Measurements from ENCODE around the gene PBX1.

The PBX1 gene

DNA sequence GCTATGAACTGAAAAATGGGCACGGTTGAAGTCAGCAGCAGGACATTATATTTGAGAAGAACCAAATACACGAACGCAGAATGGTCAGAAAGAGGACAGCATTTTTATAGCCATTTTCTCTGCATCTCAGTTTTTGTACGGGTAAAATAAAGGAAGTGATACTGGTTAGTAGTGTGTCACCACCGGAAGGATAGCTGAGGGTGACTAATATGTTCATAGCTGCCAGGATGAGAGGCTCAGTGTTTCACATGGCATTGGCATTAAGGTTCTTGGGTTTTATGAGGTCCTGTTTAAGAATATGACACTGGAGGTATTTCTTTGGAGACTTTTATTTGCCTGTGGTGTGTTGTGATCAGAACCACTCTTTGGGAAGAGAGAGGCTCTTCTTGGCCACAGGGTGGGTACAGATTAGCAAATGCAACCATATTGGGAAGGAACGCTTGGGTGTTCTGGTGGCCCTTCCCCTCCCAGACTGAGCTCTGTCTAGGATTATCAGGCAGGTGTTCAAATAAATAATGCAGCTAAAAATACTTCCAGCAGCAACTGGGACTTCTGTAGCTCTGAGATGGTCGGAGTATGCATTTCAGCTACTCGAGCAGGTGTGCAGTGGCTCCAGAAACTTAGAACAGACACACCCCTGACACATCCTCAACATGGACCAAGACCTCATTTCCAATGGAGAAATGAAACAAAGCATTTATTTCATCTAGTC, 158.2 kb downstream of the PBX1 start:
- TF ChIP-seq, protein P1, sequence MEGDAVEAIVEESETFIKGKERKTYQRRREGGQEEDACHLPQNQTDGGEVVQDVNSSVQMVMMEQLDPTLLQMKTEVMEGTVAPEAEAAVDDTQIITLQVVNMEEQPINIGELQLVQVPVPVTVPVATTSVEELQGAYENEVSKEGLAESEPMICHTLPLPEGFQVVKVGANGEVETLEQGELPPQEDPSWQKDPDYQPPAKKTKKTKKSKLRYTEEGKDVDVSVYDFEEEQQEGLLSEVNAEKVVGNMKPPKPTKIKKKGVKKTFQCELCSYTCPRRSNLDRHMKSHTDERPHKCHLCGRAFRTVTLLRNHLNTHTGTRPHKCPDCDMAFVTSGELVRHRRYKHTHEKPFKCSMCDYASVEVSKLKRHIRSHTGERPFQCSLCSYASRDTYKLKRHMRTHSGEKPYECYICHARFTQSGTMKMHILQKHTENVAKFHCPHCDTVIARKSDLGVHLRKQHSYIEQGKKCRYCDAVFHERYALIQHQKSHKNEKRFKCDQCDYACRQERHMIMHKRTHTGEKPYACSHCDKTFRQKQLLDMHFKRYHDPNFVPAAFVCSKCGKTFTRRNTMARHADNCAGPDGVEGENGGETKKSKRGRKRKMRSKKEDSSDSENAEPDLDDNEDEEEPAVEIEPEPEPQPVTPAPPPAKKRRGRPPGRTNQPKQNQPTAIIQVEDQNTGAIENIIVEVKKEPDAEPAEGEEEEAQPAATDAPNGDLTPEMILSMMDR (IDR thresholded peaks at IDR 0.05; ENCODE audit: low read depth, low read length, missing control alignments), result no peak
- no peak overlapping the region for H3K4me3 ChIP-seq (replicated peaks; ENCODE audit: low read depth, low read length)
- peak; percentile 59 for DNase-seq (ENCODE audit: extremely low read depth, low read depth)

DNA sequence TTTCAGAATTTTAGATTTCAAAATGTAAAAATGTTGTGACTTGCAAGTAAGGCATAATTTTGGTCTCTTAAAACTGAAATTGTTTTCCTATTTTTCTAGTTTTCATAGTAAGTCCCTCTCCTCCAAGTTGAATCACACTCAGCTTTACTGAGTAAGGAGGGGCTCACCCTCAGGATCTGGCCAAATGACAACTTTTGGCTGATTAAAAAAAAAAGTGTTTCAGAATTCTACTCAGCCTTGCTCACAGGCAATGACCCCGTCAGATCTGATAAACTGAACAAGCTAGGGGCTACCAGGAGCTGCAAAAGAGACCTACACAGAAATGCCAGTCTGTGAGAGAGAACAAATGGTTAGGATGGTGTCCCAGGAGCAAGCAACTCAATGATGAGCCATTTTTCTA, 159.8 kb downstream of the PBX1 start:
- TF ChIP-seq, protein P1 (IDR thresholded peaks at IDR 0.05; ENCODE audit: low read depth, low read length, missing control alignments), result no peak
- DNase-seq (ENCODE audit: extremely low read depth, low read depth), result no peak
- no peak overlapping the region for H3K4me3 ChIP-seq (replicated peaks; ENCODE audit: low read depth, low read length)

DNA sequence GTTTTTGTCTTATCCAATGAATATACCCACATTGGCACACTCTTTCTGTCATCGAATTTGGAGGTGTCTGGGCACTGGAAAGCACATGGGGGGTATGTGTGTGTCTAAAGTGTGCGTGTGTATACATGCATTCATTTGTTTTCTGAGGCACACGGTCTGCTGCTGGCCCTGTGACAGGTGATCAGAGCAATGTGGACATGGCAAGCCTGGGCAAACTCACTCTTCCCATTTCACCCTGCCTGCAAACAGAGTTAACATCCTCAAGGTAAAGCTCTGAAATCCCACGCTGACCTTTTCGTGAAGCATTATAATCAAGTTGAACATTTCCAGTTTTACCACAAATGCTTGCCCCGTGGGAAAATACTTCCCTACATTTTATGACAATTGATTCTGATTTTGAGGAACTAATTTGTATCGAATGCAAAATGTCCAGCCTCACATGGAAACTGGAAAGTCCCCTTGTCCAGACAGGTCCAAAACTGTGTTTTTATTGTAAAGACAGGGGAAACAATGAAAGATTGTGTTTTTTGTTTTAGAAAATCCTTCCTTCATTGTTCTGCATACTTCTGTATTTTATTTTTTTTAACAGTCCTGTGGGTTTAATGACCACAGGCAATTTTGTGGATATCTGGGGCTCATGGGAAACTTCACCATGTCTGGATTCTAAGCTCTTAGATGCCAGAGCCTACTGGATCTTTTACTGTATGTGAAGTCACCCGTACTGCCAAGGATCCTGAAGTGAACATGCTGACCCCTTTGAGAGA, 160.9 kb downstream of the PBX1 start:
- H3K4me3 ChIP-seq (replicated peaks; ENCODE audit: low read depth, low read length), result no peak overlapping the region
- no peak for DNase-seq (ENCODE audit: extremely low read depth, low read depth)
- TF ChIP-seq, protein P1 (IDR thresholded peaks at IDR 0.05; ENCODE audit: low read depth, low read length, missing control alignments), result no peak

DNA sequence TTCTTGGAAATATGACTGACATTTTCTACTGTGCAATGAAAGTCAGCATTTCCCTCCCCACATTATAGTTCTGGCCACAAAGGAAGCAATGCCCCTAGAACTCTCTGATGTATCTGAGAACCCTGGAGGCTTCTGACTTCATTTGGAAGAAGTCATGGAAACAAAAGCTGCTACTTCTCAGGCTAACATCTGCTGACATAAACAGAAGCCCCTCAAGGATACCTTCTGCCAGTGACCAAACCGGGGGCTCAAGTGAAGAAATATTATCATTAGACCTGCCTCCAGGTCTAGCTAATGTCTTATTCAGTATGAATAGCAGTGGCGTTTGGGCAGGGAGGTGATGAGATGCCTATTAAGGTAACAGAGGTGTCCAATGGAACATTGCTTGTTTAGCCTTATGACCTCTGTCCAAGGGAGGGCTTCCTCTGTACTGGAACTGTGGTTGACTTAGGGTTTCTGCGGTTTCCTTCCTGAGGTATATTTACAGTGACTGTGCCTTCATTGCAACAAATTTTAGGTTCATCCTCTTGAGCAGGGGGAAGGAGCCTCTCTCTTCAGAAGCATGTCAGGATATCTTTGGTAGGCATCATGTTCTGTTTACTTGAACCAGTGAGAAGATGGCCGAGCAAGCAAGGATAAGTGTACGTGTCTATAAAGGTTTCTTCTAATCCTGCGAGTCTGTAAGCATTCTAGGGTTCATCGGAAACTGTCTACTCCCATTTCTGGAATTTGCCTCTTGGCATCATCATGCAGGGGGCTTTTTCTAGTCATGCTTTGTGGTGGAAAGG, 161.7 kb downstream of the PBX1 start:
- TF ChIP-seq, protein P1 (IDR thresholded peaks at IDR 0.05; ENCODE audit: low read depth, low read length, missing control alignments), result no peak
- DNase-seq (ENCODE audit: extremely low read depth, low read depth), result no peak
- no peak overlapping the region for H3K4me3 ChIP-seq (replicated peaks; ENCODE audit: low read depth, low read length)

DNA sequence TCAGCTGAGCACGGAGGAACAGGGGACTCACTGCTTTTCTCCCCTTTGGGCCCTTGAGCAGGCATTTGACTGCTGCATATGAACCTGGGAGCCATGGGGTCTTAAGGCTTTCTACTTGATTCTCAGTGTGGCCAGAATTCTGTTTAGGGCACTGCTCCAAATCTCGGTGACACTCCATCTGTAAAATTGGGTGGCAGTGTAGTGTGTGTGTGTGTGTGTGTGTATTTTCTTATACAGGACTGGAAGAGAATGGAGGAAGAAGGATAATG, 162.2 kb downstream of the PBX1 start:
- TF ChIP-seq, protein P1 (IDR thresholded peaks at IDR 0.05; ENCODE audit: low read depth, low read length, missing control alignments), result no peak
- no peak for DNase-seq (ENCODE audit: extremely low read depth, low read depth)
- H3K4me3 ChIP-seq (replicated peaks; ENCODE audit: low read depth, low read length), result no peak overlapping the region

DNA sequence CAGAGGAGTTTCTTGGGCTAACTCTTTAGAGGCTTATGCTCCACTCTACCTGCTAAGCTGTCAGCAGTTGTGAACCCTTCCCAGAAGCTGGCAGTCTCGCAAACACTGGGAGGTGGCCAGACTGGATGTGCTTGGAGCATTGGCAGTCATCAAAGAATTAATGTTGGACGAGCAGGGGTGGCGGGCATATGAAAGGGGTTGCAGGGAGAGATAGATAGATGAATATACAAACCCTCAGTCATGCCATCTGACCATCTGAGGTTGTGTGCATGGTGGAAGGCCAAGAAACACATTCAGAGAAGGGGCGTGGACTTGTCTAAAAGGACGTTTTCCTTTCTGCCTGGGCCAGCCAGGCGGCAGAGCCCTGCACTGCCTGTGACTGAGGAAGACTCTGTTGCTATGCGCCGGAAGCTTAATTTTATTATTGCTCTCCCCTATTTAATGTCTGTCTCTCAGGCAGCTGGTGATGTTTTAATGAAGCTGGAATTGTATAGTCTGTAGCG, 164.4 kb downstream of the PBX1 start:
- DNase-seq (ENCODE audit: extremely low read depth, low read depth), result no peak
- TF ChIP-seq, protein P1 (IDR thresholded peaks at IDR 0.05; ENCODE audit: low read depth, low read length, missing control alignments), result no peak
- no peak overlapping the region for H3K4me3 ChIP-seq (replicated peaks; ENCODE audit: low read depth, low read length)

All from HFF-Myc (cell line).